KG1 (cell line): Measurements from ENCODE around the gene TMEM207.

ENCODE experiments used
- DNase-seq: peaks from one replicate; lab custom pipeline; 2025; lab: John Stamatoyannopoulos, UW

The TMEM207 gene

DNA sequence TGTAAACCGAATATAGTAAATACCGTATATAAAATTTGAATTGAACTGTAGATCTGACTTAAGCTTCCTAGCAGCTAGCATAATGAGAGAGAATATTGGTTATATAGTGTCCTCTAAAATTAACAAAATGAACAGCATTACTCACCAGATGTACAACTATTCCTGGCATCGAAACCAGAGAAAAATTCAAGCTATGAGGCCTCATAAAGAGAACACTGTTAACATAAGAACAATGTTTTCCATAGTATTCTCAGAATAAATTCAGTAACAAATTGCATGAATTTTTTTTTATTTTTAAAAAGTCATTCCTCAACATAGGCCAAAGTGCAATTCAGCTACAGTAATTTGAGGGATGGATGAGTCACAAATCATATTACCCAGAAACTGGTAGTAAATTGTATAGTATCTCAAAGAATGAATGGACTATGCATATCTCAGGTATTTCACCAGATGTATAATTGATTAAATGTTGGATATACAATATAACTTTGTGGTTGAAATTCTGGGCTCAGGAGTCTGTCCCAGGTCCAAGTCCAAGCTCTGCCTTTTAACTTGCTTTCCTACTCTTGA lies 5.0 kb downstream of the TMEM207 start:
- no peak for DNase-seq

DNA sequence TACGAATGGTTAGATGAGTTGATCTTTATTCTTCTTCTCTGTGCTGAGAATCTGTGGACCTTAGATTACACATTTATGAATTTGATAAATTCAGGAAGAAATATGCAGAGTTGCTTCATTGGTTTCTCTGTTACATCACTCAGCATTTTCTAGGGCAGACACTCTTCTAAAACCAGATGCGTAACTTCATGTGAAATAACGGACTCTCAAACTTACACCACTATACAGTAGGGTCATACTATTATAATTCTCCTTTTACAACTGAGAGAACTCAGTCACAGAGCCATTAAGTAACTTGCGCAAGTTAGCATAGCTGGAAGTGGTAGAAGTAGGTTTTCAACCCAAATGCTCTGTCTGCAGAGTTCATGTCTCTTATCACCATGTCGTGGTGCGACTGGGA lies 5.7 kb downstream of the TMEM207 start:
- no peak for DNase-seq

DNA sequence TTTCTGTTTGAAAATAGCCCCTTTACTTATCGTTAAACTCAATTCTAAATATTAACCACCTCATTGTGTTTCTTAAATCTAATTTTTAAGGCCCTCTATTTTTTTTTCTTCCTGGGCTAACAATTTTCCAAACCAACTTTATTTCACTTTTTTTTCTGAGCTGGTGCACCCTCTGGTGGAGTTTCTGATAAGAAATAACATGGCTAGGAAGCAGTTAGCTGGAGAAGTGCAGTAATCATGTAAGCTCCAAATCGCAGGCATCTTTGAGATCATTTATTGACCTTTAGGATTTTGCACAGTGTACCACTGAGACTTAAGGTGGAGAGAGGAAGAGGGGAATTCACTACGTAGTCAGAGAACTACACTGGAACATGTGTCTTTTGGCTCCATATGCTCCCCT lies 6.4 kb downstream of the TMEM207 start:
- no peak for DNase-seq

DNA sequence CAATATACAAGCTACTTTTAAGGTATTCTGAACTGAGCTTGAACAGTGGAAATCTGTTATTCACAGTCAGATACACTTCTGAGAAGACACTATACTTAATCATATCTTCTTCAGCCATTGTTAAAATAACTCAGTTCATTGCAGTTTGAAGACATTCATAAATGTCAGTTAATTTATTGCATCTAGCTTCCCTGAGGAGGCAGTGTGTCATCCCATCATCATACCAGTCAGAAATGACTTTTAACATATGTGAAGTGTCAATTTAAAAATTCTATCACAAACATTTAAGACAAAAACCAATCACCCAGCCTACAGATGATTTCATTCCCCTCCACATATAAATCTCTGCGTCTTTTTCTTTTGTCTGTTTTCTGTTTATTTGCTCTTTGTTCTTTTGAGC lies 7.5 kb downstream of the TMEM207 start:
- no peak for DNase-seq

DNA sequence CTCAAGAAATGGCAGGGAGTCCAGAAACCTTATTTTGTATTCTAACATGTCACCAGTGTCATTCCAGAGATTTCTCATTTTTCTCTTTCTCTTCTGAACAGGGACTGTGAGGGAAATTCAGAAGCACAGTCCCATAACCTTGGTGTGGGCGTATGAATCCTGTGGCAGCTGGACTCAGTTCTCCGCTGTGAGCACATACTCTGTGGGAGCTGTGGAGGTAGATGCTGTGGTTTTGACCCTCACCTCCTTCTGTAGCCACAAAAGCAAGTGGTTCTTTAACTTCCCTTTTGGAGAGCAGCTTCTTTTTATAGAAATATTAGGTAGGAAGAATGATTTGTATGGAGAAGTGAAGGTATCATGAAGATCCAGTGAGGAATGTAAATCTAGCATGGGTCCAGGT lies 13.4 kb downstream of the TMEM207 start:
- DNase-seq: no peak

DNA sequence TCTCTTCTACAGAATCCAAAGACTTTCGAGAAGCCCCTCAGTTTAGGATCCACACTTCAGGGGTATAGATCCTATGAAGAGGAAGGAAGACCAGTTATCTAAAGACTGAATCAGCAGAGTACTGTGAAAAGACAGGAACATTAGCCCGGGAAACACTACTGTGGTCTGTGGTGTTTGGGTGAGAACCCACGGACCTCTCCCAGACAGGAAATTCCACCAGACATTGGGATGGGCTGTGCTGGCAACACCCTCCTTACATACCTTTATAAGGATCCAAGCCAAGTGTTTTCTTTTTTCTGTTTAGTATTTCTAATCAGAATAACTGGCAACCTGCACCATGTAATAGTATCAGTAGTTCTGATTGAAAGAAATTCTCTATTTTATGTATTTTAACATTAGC lies 14.1 kb downstream of the TMEM207 start:
- DNase-seq: no peak

DNA sequence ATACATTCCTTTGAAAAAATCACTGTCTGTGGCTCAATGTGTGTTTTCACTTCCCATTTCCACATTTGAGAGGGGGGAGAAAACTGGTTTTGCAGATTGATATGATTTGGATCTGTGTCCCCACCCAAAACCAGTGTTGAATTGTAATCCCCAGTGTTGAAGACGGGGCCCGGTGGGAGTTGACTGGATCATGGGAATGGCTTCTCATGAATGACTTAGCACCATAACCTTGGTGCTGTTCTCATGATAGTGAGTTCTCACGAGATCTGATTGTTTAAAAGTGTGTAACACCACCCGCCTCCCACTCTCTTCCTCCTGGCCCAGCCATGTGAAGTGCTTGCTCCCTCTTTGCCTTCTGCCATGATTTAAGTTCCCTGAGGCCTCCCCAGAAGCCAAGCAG lies 16.1 kb downstream of the TMEM207 start:
- DNase-seq: no peak

DNA sequence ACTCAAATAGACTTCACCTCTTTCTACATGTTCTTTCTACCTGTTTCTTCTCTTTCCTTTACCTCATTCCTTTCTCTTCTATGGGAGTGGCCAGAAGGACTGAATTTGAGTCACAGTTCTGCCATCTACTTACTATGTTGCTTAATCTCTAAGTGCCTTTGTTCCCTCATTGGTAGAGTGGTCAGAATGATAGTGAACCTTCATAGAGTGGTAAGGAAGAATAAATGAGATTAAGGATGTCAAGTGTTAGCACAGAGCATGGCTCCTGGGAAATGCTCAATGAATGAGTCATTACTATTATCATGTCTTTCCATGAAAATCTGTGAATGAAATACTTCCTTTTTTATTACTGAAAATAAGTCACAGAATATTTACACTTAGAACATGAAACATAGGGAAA lies 17.5 kb downstream of the TMEM207 start:
- no peak for DNase-seq

DNA sequence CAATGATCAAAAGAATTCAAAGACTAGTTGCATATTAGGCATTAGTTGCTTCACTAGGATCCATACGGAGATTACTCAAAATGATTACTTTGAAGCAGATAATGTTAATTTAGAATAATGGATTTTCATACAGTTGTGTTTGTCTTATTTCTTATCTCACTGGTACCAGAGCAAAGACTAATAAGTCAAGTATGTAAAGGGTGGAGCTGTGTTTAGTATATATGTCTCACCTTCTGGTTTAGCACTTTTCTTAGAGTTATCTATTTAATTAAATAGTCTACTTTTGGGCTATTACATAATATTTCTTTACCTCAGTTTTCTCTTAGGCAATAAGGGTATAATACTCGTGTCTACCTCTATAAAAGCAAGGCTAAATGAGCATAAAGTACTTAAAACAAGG lies 18.8 kb downstream of the TMEM207 start:
- DNase-seq: no peak

DNA sequence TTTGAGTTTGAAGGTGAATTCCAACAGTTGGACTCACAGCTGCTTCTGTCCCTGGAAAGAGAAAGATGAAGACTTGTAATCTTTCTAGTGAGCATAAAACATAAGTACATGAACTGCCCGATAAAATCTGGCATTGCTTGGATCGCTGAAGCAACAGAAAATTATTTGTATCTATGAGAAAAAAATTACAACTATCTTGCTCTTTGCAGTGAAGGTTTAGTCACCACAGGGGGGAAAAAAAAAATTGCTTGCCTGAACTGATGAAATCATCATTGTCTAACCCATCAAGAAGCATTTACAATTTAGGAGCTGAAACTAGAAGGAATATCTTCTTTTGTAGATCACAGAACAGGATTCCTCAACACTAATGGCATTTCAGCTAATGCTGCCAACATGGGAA lies 20.0 kb downstream of the TMEM207 start:
- DNase-seq: no peak

DNA sequence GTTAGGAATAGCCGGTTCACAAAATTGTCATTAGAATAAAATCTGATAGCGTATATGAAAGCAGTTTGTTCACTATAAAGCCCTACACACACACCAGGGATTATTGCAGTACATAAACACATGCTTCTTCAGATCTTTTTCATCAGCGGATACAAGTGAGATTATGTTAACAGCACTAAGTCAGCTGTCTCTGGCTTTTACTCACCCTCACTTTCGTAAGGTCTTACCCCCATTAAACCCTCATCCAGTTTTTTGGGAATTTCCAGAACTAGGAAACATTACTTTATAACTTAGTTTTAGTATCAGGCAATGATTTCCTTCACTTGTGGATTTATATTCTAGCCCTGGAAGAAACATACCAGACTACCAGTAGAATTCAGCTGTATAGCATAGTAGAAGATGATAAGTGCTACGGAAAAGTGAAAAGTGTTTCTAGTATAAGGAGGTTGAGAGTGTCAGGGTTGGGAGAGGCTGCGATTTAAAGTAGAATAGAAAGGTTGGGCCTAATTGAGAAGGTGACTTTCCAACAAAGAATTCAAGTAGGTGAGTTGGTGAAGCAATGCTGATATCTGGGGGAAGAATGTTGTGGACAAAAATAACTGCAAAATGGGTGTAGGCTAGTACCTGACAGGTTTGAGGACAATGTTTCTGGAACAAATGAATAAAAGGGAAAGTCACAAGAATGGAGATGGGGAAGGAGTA lies 22.7 kb downstream of the TMEM207 start:
- no peak for DNase-seq

DNA sequence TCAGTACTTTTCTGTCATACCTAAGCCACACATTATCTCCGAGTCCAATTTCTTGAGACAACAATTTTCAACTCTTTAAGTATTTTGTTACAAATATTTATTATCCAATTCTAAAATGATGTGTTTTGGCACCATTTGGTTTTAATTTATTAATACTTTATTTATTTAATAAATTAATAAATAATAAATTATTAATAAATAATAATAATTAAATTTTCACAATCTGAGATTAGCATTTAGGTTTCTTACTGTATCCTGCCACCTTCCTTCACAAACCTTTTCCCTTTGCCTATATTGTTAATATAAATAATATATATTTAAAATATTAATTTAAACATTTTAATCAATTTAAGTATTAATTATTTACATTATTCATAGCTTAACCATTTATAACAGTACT lies 23.9 kb downstream of the TMEM207 start:
- no peak for DNase-seq

DNA sequence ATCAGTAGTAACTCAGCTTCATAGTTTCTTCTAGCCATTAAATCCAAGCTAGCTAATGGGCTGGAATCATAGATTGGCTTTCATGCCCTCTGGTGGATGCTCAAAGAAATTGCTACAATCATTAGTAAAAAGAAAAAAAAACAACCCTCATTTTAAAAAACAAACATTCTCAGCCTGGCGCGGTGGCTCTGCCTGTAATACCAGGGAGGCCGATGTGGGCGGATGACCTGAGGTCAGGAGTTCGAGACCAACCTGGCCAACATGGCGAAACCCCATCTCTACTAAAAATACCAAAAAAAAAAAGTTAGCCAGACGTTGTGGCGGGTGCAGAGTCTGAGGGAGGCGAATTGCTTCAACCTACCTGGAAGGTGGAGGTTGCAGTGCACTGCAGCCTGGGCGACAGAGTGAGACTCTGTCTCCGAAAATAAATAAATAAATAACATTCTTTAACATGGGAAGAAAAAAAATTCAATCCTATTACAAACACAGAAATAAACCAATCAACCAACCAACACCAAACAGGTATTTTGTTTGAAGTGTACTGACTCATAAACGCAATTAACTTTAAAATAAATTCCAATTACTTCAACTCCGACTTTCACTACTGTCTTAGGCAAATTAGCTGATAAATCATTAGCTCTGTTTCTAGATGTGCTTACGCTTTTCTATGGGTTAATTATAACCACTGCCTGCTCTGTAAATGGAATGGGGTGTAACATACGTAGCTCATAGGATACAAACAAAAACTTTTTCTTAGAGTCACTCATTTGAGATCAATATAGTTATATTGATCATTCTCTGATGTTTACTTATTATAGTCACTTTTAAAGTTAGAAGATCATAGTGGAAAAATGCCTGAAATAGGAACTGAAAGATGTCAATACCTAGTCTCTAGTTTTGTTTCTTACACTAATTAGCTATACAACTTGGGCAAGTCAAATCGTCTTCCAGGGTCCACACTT lies 24.9 kb downstream of the TMEM207 start:
- DNase-seq: peak; percentile 42

DNA sequence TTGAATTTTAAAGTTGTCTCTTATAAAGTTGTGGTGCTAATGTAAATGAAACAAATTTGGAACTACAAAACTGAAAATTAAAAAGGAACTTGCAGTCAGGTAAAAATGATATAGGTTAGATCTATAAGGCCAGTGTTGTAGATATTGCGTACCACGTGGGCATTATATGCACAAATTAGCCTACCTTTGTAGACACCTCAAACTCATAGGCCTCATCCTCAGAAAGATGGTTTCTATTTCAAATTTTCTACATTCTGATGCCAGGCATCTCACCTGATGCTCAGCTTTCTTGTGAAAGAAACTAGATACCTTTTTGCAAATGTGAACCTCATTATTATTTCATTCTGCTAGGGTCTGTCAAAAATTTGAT lies 25.6 kb downstream of the TMEM207 start:
- no peak for DNase-seq

DNA sequence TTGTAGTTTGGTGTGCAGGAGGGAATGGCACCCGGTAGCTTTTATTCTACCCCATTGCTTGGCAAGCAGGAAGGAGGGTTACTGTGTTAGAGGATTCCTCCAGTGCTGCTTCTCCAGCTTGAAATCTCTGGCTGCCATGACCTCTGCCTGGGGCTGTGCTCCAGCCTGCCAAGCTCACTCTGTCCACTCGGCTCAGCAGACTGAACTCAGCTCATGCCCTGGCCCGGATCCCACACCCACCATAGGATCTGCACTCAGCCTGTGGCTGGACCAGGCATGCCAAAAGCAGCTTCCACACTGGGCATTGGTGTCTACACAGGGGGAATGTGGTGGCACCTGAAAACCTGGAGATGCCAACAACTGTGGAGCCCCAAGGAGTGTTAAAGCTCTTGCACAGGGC lies 35.4 kb downstream of the TMEM207 start:
- DNase-seq: no peak

DNA sequence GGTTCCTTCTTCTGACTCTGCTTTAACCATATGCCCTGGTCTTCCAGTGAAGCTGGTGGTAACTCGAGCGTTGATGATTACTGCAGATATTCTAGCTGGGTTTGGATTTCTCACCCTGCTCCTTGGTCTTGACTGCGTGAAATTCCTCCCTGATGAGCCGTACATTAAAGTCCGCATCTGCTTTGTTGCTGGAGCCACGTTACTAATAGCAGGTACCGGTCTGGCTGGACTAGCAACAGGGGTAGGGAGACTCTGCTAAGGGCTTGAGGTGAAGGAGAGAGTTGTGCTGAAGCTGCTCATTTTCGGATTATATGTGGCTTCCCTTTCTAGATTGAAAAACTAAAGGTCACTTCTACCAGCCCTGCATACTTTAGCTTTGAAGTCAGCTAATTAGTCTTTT lies 45.0 kb downstream of the TMEM207 start:
- no peak for DNase-seq

DNA sequence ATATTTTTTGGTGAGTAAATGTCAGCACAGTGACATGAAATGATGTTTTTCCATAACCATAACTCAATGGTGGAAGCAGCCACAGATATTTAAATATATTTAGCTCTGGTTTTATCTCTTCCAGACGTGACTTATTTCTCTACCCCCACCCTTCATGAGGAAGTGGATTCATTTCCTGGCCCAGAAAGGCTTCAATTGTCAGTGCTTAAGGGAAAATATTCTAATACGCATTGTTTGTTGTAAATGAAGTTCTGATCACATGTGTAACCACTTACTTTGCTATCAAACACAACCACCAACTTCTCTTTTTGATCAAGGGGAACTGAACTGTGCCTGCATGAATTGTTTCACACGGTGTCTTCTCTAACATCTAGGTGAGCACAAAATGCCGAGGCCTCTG lies 47.7 kb downstream of the TMEM207 start:
- DNase-seq: no peak

DNA sequence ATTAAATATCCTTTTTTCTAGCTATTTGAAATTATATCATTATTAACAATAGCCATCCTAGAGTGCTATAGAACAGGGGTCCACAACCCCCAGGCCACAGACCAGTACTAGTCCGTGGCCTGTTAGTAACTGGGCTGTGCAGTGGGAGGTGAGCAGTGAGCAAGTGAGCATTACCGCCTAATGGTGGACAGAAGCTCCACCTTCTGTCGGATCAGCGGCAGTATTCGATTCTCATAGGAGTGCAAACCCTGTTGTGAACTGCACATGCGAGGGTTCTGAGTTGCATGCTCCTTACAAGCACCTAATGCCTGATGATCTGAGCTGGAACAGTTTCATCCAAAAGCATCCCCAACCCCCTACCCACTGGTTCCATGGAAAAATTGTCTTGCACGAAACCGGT lies 50.0 kb downstream of the TMEM207 start:
- no peak for DNase-seq

DNA sequence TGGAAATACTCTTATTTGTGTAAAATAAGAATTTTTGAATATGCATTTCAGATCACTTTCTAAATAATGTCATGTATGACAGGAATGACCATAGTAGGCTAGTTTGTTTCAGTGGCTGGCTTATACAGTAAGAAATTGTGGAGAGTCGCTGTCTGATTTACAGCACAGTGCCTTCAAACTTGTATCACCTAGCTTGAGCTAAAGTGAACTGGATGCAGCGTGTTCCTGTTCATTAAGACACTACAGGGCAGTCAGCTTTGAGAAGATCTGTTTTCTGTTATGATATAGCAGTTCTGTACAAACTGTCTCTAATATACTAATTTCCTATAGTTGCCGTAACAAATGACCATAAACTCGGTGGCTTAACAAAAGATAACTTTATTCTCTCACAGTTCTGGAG lies 51.8 kb downstream of the TMEM207 start:
- no peak for DNase-seq

DNA sequence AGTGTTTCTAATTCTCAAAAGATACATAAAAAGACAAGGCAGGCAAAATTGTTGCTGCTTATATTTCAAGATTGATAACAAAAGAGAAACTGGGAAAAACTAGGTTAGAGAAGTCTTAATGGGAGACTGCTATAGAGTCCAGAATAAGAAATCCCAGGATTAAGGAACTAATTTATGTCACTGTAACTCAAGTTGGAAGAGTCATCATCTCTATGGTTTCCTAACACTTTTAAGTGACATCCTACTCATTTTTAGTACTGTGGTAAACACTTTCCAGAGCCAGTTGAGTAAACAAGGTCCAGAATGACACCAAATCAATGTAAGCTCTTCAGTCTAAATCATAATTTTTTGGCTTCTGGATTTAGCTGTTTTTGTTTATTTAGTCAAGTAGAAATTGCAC lies 53.7 kb downstream of the TMEM207 start:
- no peak for DNase-seq

DNA sequence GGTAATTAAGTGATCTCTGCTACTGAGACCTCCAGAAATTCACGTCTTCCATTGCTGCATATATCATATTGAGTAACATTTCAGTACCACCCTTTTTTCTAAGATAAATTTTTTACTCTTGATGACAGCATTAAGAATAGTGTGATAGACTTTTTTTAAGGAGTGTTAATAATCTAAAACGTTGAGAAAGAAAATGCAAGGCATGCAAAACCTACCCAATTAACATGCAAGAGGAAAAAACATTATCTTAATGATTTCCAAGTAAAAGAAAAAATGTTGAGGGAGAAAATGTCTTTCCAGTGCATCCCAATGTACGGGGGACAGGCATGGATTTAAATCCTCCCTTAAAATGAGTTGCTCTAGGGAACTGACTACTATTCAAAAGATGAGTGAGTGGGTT lies 61.0 kb downstream of the TMEM207 start:
- no peak for DNase-seq

DNA sequence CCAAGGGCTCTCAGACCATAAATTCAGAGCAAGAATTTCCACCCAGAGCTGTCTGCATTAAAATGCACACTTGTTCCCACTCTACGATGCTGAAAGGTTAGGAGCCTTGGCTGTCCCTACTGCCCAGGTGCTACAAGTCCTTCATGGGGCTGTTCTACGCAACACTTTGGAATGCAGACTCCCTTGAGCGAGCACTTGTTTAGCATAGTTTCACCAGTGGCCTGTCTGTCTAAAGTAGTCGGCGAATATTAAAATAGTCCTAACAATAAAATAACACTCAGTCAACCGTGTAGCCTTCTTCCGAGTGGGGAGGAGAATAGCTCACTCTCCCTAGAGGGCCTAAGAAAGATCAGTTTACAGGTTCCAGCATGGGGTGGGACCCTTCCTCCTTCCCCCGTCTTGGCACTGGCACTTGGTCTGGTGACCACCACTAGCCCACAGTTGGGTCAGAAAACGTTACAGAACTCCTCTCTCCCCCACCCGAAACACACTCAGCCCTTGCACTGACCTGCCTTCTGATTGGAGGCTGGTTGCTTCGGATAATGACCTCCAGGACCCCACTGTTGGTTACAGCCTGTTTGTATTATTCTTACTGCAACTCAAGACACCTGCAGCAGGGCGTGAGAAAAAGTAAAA lies 62.0 kb downstream of the TMEM207 start, which contains the start of gene CLDN16:
Gene CLDN16, plus strand, starts transcription at position 586 of the 636 bp plus-strand sequence. CDS start 167 bp downstream, outside the sequence.
- DNase-seq: no peak
